Mesenchymal stem cell (in vitro differentiated cells and primary cell): Measurements from ENCODE around the gene PTS.

Source experiments
- DNase-seq: peaks from one replicate; pipeline ENCODE4 v3.0.0-alpha.2; 2013
- H2AFZ ChIP-seq: one replicate; pipeline ENCODE4 v1.6.1; 2013; ENCODE audit warnings: low read depth, mild to moderate bottlenecking, control low read depth, inconsistent platforms, low read length, moderate library complexity
- H2AK5ac ChIP-seq: 2 replicates; pipeline ENCODE4 v1.6.1; 2013; ENCODE audit warnings: low read length, moderate library complexity, mild to moderate bottlenecking, inconsistent platforms; ENCODE audit not compliant: severe bottlenecking
- H2BK120ac ChIP-seq: one replicate; pipeline ENCODE4 v1.6.1; 2013; ENCODE audit warnings: low read depth, mild to moderate bottlenecking, inconsistent platforms, low read length, moderate library complexity
- H2BK12ac ChIP-seq, 2 experiments: one replicate each; pipeline ENCODE4 v1.6.1; 2013; ENCODE audit warnings: inconsistent platforms in 2 of 2, low read length in 2 of 2, mild to moderate bottlenecking in 2 of 2, moderate library complexity in 2 of 2, control low read depth in 1 of 2
- H2BK15ac ChIP-seq: one replicate; pipeline ENCODE4 v1.6.1; 2013; ENCODE audit warnings: mild to moderate bottlenecking, low read depth, inconsistent platforms; ENCODE audit not compliant: poor library complexity, severe bottlenecking
- H2BK5ac ChIP-seq: 2 replicates; pipeline ENCODE4 v1.6.1; 2013; ENCODE audit warnings: low read depth, mild to moderate bottlenecking, low read length, control low read depth, inconsistent platforms; ENCODE audit not compliant: poor library complexity, severe bottlenecking
- H3K14ac ChIP-seq, 2 experiments: one replicate each; pipeline ENCODE4 v1.6.1; 2013; ENCODE audit warnings: inconsistent platforms in 2 of 2, low read length in 2 of 2, control low read depth in 1 of 2, mild to moderate bottlenecking in 1 of 2, moderate library complexity in 1 of 2
- H3K18ac ChIP-seq, 2 experiments: one replicate each; pipeline ENCODE4 v1.6.1; 2013; ENCODE audit warnings: inconsistent platforms in 2 of 2, low read length in 2 of 2, control low read depth in 1 of 2, low read depth in 1 of 2, mild to moderate bottlenecking in 1 of 2
- H3K23ac ChIP-seq, 2 experiments: one replicate each; pipeline ENCODE4 v1.6.1; 2013; ENCODE audit warnings: inconsistent platforms in 2 of 2, low read length in 2 of 2, mild to moderate bottlenecking in 2 of 2, moderate library complexity in 2 of 2, control low read depth in 1 of 2
- H3K27ac ChIP-seq: 2 replicates; pipeline ENCODE4 v1.5.1; 2013; ENCODE audit warnings: mild to moderate bottlenecking, moderate library complexity, low read length, control low read depth, inconsistent platforms; ENCODE audit not compliant: poor library complexity, severe bottlenecking
- H3K27me3 ChIP-seq, 2 experiments: 2 replicates each; pipeline versions ENCODE4 v1.6.1 to v1.7.0; 2013; ENCODE audit warnings: low read length in 2 of 2, mild to moderate bottlenecking in 2 of 2, moderate library complexity in 2 of 2, control low read depth in 1 of 2, inconsistent platforms in 1 of 2; ENCODE audit not compliant: control insufficient read depth in 1 of 2, insufficient read depth in 1 of 2
- H3K36me3 ChIP-seq, 2 experiments: 2 replicates each; pipeline versions ENCODE4 v1.6.1 to v1.7.0; 2013; ENCODE audit warnings: low read length in 2 of 2, control low read depth in 1 of 2, inconsistent platforms in 1 of 2, low read depth in 1 of 2, mild to moderate bottlenecking in 1 of 2; ENCODE audit not compliant: insufficient read depth in 2 of 2, control insufficient read depth in 1 of 2
- H3K4ac ChIP-seq, 2 experiments: one replicate each; pipeline ENCODE4 v1.6.1; 2013; ENCODE audit warnings: inconsistent platforms in 2 of 2, low read length in 2 of 2, mild to moderate bottlenecking in 2 of 2, moderate library complexity in 2 of 2, control low read depth in 1 of 2, low read depth in 1 of 2
- H3K4me1 ChIP-seq: 2 replicates; pipeline ENCODE4 v1.6.1; 2013; ENCODE audit warnings: low read depth, low read length, control low read depth; ENCODE audit not compliant: control insufficient read depth, insufficient read depth
- H3K4me2 ChIP-seq: 2 replicates; pipeline ENCODE4 v1.6.1; 2013; ENCODE audit warnings: low read length, mild to moderate bottlenecking, inconsistent platforms; ENCODE audit not compliant: poor library complexity, severe bottlenecking
- H3K4me3 ChIP-seq, 2 experiments: 2 replicates each; pipeline versions ENCODE4 v1.5.1 to v1.7.0; 2013; ENCODE audit warnings: low read length in 2 of 2, mild to moderate bottlenecking in 2 of 2, control low read depth in 1 of 2, low read depth in 1 of 2; ENCODE audit not compliant: insufficient read depth in 1 of 2
- H3K79me1 ChIP-seq: replicated peaks from 2 replicates; pipeline ENCODE4 v1.6.1; 2013; ENCODE audit warnings: mild to moderate bottlenecking, control low read depth, low read length, inconsistent platforms; ENCODE audit not compliant: poor library complexity, severe bottlenecking
- H3K9ac ChIP-seq: 2 replicates; pipeline ENCODE4 v1.7.0; 2013; ENCODE audit warnings: mild to moderate bottlenecking, low read length, moderate library complexity
- H3K9me3 ChIP-seq: 2 replicates; pipeline ENCODE4 v1.7.0; 2013; ENCODE audit warnings: mild to moderate bottlenecking, low read length; ENCODE audit not compliant: control insufficient read depth
- H4K8ac ChIP-seq: one replicate; pipeline ENCODE4 v1.6.1; 2013; ENCODE audit warnings: inconsistent platforms, mild to moderate bottlenecking, low read length, moderate library complexity
- H4K91ac ChIP-seq: one replicate; pipeline ENCODE4 v1.6.1; 2013; ENCODE audit warnings: mild to moderate bottlenecking, low read length, inconsistent platforms
- WGBS: methylation state at CpG from one replicate; pipeline ENCODE4 v1.1.7; 2013; ENCODE audit warnings: mixed read lengths; 5-methylcytosine and 5-hydroxymethylcytosine counted together

Gene PTS

DNA sequence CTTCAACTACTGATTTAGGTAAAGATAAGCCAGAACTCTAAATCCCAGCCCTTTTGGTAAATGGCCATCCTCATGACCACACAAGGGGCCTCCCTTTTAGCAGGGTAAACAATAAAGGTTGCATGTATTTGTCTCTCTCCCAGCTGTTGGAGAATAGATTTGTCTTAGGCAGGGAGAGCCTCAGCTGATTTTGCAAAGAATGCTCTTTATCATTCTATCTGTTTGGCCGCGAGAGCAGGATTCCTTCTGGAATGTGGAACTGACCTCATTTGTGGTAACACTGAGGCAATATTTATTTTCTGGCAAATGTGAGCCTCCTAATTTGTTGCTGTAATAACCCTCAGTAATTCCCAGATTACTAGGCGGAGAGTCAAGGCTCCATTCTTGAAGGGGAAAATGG, 15.3 kb downstream of the PTS start:
- Histone ChIP-seq H2BK5ac (no peak overlapping the region), H3K36me3 (peaks cover 19 to 55% of the 10 kb centered on the region in 2 experiments), H2AK5ac (no peak overlapping the region), H3K14ac (no peak overlapping the region), H3K4me3 (no peak overlapping the region), H3K9ac (peak overlapping the region; percentile 11), H2AFZ (no peak overlapping the region), H3K9me3 (no peaks in the 10 kb centered on the region), H4K91ac (no peak overlapping the region), H2BK15ac (no peak overlapping the region), H3K4me1 (no peaks in the 10 kb centered on the region), H2BK12ac (no peak overlapping the region), H3K4me2 (no peak overlapping the region), H4K8ac (no peak overlapping the region), H2BK120ac (no peak overlapping the region), H3K18ac (no peak overlapping the region), H3K27ac (no peak overlapping the region), H3K4ac (no peak overlapping the region), H3K27me3 (no peaks in the 10 kb centered on the region), H3K79me1 (no peaks in the 10 kb centered on the region), H3K23ac (no peak overlapping the region)
- DNase-seq, result peak; percentile 94
- WGBS, result 50% methylated on average over 3 of the region's 3 CpGs

DNA sequence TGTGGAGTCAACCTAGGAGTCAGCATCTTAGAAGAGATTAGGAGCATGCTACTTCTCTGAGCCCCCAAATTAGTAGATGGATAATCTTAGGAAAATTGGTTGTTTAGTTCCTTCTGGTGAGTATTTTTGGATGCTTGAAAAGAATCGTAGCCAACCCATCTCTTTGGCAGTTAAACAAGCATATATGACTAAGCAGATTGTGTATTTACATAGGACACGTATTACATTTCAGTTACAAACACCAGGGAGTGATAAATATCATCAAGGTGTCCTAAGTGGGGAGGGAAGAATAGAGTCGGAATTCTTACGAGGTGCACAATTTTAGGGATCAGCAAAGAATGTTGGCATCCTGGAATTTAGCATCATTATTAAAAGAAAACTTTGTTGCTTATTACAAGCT, 21.0 kb downstream of the PTS start:
- Histone ChIP-seq H3K36me3 (peaks cover 0 to 12% of the 10 kb centered on the region in 2 experiments), H3K23ac (no peak overlapping the region), H3K18ac (no peak overlapping the region), H3K4me1 (no peaks in the 10 kb centered on the region), H4K8ac (no peak overlapping the region), H3K79me1 (no peaks in the 10 kb centered on the region), H2BK120ac (no peak overlapping the region), H3K9me3 (no peaks in the 10 kb centered on the region), H3K4me3 (no peak overlapping the region), H3K14ac (no peak overlapping the region), H2BK15ac (no peak overlapping the region), H2AFZ (no peak overlapping the region), H2BK12ac (no peak overlapping the region), H3K27me3 (no peaks in the 10 kb centered on the region), H3K27ac (no peak overlapping the region), H2AK5ac (no peak overlapping the region), H2BK5ac (no peak overlapping the region), H4K91ac (no peak overlapping the region), H3K4me2 (no peak overlapping the region), H3K9ac (no peak overlapping the region), H3K4ac (no peak overlapping the region)
- no peak for DNase-seq
- 87% methylated on average over 3 of the region's 4 CpGs for WGBS

DNA sequence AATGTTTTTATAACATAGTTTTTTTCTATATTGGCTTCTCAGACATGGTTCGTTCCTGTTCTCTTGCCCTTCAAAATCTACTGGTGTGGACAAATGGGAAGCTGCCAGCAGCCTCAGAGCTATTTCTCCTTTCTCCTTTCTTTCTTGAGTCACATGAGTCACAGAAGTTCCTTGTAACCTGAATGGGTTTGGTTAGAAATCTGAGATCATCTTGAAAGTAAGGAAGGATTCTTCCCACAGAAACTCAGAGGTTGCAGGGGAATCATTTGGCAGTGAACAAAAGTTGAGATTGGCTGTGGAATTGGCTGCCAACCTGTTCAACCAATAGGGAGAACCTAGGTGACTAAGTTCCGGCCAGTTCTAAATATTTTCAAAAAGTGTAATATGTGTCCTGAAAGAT, 22.0 kb downstream of the PTS start:
- Histone ChIP-seq H2BK120ac (no peak overlapping the region), H2BK12ac (no peak overlapping the region), H3K23ac (no peak overlapping the region), H3K36me3 (peaks cover 0 to 9% of the 10 kb centered on the region in 2 experiments), H3K4ac (no peak overlapping the region), H2BK5ac (no peak overlapping the region), H3K9me3 (no peaks in the 10 kb centered on the region), H3K9ac (no peak overlapping the region), H3K14ac (no peak overlapping the region), H3K27me3 (no peaks in the 10 kb centered on the region), H3K27ac (no peak overlapping the region), H2AK5ac (no peak overlapping the region), H3K4me1 (no peaks in the 10 kb centered on the region), H2BK15ac (no peak overlapping the region), H3K4me2 (no peak overlapping the region), H4K8ac (no peak overlapping the region), H3K18ac (no peak overlapping the region), H2AFZ (no peak overlapping the region), H3K79me1 (no peaks in the 10 kb centered on the region), H4K91ac (no peak overlapping the region), H3K4me3 (no peak overlapping the region)
- peak; percentile 49 for DNase-seq
- WGBS, result 100% methylated on average over 2 of the region's 2 CpGs

DNA sequence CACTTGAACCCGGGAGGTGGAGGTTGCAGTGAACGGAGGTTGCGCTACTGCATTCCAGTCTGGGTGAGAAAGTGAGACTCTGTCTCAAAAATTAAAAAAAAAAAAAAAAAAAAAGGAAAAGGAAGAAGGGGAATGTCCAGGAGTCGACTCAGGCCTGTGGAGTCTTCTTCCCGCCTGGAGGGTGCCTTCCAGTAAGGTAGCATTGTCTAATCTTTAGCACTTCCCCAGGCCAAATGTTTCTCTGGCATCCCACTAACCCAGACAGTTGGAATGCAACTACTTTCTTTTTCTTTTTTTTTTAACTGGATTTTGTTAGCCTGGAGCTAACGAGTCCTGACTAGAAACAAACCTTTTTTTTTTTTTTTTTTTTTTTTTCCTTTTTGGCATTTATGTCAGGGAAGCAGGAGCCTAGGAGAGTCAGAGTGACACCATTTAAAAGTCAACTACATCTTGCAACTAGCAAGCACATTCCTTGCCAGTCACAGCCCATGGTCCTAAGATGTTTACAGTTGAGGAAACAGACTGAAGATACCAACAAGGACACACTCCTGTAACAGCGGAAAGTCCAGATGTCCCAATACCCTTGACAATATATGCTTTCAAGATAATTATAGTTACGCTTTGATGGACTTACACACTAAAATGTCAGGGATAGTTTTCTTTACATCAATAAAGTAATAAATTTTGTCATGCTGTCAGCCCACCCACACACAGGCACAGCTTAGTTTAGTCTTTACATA, 23.8 kb downstream of the PTS start:
- no peak overlapping the region for H3K4me2 ChIP-seq
- H3K9ac ChIP-seq, result no peak overlapping the region
- no peaks in the 10 kb centered on the region for H3K79me1 ChIP-seq
- H3K4me3 ChIP-seq, result no peak overlapping the region
- H2AK5ac ChIP-seq, result no peak overlapping the region
- H3K27ac ChIP-seq, result no peak overlapping the region
- H3K23ac ChIP-seq, result no peak overlapping the region
- H2BK5ac ChIP-seq, result no peak overlapping the region
- H3K4me1 ChIP-seq, result peaks cover 5% of the 10 kb centered on the region
- H4K8ac ChIP-seq, result no peak overlapping the region
- H4K91ac ChIP-seq, result no peak overlapping the region
- 82% methylated on average over 7 of the region's 8 CpGs for WGBS
- H3K27me3 ChIP-seq, result no peaks in the 10 kb centered on the region
- no peak overlapping the region for H2BK12ac ChIP-seq
- H2AFZ ChIP-seq, result no peak overlapping the region
- H3K4ac ChIP-seq, result no peak overlapping the region
- H3K14ac ChIP-seq, result no peak overlapping the region
- no peaks in the 10 kb centered on the region for H3K36me3 ChIP-seq
- DNase-seq, result peak; percentile 94
- H3K9me3 ChIP-seq, result no peaks in the 10 kb centered on the region
- no peak overlapping the region for H2BK120ac ChIP-seq
- no peak overlapping the region for H3K18ac ChIP-seq
- H2BK15ac ChIP-seq, result no peak overlapping the region
